Measurements from ENCODE around the gene GATA5. TPM values are rescaled to one million over a fixed set of nuclear protein-coding genes. Genes with fewer than 3 reads are reported as not detected.

The GATA5 gene
- total and polyA plus RNA-seq, 10 of the 15 experiments (the other 5 are each of a cell fraction or from before 2014, with no cell fraction given): not detected

DNA sequence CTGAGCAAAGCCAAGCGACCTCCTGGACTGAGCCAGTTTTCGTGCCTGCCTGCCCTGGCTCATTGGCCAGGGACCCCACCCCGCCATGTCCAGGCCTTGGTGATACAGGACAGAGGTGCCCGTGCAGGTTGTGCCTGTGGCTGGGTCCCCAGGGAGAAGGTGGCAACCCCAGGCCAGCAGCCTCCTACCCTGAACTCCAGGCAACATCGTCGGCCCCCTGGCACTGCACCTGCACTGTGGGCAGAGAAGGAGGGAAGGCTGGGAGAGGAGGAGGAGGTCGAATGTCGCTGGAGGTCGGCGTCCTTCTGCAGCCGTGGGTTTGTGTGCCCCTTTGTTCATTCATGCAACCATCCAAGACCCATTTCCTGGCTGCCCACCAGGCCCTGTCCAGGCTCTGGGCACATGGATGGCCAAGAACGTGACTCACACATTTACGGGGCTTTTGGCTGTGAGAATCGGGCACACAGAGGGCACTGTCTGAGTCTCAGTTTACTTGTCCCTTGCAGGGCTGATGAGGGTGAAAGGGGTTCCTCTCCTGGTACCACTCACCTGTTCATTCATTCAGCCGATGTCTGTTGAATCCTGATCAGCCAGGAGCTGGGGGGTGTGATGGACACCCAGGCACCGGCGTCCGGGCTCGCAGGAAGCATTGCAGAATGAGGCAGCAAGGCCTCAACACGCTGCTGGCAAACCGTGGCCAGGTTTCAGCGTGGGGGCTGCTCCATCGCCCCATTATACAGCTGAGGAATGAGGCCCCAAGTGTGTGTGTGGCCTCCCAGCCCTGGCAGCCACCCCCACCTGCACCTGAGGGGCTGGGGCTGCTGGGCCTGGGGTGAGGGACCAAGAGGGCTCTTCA, 46.1 kb downstream of the GATA5 start (continued):
- TF ChIP-seq, protein P1, sequence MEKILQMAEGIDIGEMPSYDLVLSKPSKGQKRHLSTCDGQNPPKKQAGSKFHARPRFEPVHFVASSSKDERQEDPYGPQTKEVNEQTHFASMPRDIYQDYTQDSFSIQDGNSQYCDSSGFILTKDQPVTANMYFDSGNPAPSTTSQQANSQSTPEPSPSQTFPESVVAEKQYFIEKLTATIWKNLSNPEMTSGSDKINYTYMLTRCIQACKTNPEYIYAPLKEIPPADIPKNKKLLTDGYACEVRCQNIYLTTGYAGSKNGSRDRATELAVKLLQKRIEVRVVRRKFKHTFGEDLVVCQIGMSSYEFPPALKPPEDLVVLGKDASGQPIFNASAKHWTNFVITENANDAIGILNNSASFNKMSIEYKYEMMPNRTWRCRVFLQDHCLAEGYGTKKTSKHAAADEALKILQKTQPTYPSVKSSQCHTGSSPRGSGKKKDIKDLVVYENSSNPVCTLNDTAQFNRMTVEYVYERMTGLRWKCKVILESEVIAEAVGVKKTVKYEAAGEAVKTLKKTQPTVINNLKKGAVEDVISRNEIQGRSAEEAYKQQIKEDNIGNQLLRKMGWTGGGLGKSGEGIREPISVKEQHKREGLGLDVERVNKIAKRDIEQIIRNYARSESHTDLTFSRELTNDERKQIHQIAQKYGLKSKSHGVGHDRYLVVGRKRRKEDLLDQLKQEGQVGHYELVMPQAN (conservative IDR thresholded peaks at IDR 0.05): no peak
- TF ChIP-seq PML (IDR thresholded peaks at IDR 0.05; ENCODE audit: low read length): no peak

DNA sequence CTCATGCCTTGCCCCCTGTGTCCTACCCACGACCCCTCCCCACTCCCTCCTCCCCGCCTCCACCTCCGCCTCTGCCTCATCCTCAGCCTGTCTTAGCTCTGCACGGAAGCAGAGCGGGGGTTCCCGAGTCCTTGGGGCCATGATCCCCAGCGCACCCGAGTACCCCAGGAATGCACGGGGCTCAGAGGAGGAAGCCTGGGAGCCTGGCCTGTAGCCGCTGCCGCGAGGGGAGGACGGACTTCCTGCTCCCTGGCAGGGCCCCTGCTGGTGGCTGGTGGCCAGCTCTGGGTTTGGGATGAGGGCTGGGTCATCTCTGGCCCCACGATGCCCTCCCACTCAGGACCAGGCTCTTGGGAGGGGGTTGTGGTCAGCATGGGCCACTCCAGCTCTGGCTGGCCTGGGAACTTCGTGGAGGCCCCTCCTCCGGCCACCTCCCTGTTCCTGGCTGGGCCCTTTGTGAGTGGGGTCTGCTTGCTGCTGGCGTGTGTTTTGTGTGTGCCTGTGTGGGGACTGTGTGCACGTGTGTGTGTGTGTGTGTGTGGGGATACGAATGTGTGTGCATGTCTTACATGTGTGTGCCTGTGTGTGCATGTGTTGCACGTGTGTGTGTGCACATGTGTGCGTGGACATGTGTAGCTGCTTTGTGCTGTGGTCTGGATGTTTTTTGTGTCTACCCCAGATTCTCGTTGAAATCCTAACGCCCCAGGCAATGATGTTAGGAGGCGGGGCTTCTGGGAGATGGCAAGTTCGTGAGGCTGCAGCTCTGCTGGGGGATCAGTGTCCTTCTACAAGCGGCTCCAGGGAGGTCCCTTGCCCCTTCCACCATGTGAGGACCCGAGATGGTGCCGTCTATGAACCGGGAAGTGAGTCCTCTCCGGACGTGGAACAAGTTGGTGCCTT, 47.1 kb downstream of the GATA5 start:
- Histone ChIP-seq H4K20me1 (ENCODE audit: control insufficient read depth, insufficient read depth) (no peaks in the 10 kb centered on the region), H3K4me2 (ENCODE audit: control insufficient read depth, insufficient read depth) (no peak overlapping the region), H3K27me3 (replicated peaks in 1 of 2; ENCODE audit: control insufficient read depth in 2 of 2, insufficient read depth in 2 of 2, low read length in 1 of 2) (peaks cover 0 to 1% of the 10 kb centered on the region in 2 experiments; a peak in 1 of 4 replicates), H3K36me3 (ENCODE audit: control insufficient read depth in 2 of 2, insufficient read depth in 2 of 2, low read length in 1 of 2) (no peaks in the 10 kb centered on the region), H3K4me1 (ENCODE audit: control insufficient read depth, insufficient read depth, low read length) (no peaks in the 10 kb centered on the region), H2AFZ (ENCODE audit: control insufficient read depth, low read depth, low read length) (no peak overlapping the region), H3K9ac (ENCODE audit: control insufficient read depth, insufficient read depth, low read length) (no peak overlapping the region), H3K9me3 (replicated peaks; ENCODE audit: control insufficient read depth, insufficient read depth, low read length) (no peaks in the 10 kb centered on the region), H3K4me3 (no peak overlapping the region), H3K27ac (ENCODE audit: control insufficient read depth, insufficient read depth) (no peak overlapping the region), H3K79me2 (ENCODE audit: control insufficient read depth, insufficient read depth, low read length) (no peaks in the 10 kb centered on the region)
- ATAC-seq: no peak
- no peak for TF ChIP-seq FOS (IDR thresholded peaks at IDR 0.05; ENCODE audit: borderline replicate concordance, extremely low read depth, insufficient read length)
- no peak for TF ChIP-seq BCL11A (IDR thresholded peaks at IDR 0.05; ENCODE audit: low read depth, low read length)
- no peak for TF ChIP-seq GATAD2B (conservative IDR thresholded peaks at IDR 0.05; ENCODE audit: low read depth)
- TF ChIP-seq, protein P2, sequence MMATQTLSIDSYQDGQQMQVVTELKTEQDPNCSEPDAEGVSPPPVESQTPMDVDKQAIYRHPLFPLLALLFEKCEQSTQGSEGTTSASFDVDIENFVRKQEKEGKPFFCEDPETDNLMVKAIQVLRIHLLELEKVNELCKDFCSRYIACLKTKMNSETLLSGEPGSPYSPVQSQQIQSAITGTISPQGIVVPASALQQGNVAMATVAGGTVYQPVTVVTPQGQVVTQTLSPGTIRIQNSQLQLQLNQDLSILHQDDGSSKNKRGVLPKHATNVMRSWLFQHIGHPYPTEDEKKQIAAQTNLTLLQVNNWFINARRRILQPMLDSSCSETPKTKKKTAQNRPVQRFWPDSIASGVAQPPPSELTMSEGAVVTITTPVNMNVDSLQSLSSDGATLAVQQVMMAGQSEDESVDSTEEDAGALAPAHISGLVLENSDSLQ (IDR thresholded peaks at IDR 0.05): no peak
- no peak for TF ChIP-seq TAF1 (IDR thresholded peaks at IDR 0.05; ENCODE audit: borderline replicate concordance, low read depth, low read length)
- no peak for TF ChIP-seq SREBF2 (IDR thresholded peaks at IDR 0.05; ENCODE audit: low read length)
- TF ChIP-seq HDAC2 (IDR thresholded peaks at IDR 0.05): no peak
- ChIA-PET POLR2A (interaction anchor here (0.6 kb wide), 1 partner anchor 21 kb away, joined by 3 read pairs; no protein-coding TSS in a partner anchor), RAD21 (ENCODE audit: unreplicated experiment) (no interaction called here), SMC1A (ENCODE audit: uncharacterized antibody, unreplicated experiment) (no interaction called here), CTCF (interaction anchor here (0.5 kb wide), 1 partner anchor 544 kb away, joined by 4 read pairs; no protein-coding TSS in a partner anchor)
- BruUV-seq (replicated peaks): no TSS peak
- intact Hi-C loops (cut with micrococcal nuclease; ENCODE audit: unreplicated experiment) (no loop called here), in situ Hi-C loops (cut with MboI) (no loop called here)
- no peak for DNase-seq (ENCODE audit: low read depth, low spot score)
- 27% methylated on average over 23 of the region's 31 CpGs for WGBS (ENCODE audit: insufficient coverage, insufficient replicate concordance, low lambda C conversion rate, missing lambda C conversion rate)
- FAIRE-seq: no peak
